ENCODE results near the gene LSP1. TPM values are rescaled to one million over a fixed set of nuclear protein-coding genes. Genes with fewer than 3 reads are reported as not detected.

LSP1 gene
- total and polyA plus RNA-seq, 2 experiments from 2014 or later, result 29.9 to 47.0 TPM

DNA sequence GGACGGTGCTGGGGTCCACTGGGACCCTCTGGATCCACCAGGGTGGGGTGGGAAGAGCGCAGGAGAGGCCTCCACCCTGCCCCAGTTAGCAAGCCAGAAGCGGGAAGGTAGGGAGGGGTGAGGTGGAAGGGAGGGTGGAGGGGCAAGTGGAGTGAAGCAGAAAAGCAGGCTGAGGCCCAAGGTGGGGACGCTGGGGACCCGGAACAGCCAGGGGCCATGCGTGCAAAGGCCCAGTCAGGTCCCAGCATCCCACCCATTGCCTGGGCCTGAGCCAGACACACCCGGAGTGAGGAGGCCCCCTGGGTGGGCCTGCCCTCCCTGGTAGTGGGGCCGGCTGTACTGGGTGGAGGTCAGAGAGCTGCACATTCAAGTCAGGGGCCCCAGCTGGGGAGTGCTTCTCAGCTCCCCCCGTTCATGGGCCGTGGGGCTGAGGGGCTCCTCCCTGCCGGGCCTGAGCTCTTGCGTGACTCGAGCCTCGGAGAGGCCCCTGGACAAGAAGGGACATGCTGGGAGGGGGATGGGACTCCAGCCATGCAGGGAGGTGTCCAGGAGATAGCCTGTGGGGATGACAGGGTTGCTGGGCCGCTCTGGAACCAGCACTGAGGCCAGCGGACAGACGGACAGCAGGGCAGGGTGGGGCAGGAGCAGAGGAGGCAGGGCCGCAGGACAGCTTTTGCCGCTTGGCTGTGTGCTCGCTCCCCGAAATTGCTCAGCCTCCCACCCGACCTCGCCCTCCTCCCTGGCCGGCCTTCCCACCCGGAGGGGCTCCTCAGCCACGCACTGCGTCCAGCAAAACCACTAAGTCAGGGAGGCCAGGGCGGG lies 74.4 kb downstream of the LSP1 start:
- Histone ChIP-seq H4K20me1 (ENCODE audit: insufficient read depth, poor library complexity, severe bottlenecking) (no peaks in the 10 kb centered on the region), H3K79me2 (no peaks in the 10 kb centered on the region), H3K4me3 (no peak overlapping the region), H2AFZ (peak overlapping the region; percentile 31), H3K36me3 (replicated peaks; ENCODE audit: insufficient read depth, low read depth) (no peaks in the 10 kb centered on the region), H3K4me1 (ENCODE audit: insufficient read depth) (peaks cover 46% of the 10 kb centered on the region), H3K27ac (peak overlapping the region; percentile 92), H3K27me3 (no peaks in the 10 kb centered on the region), H3K9me2 (replicated peaks; ENCODE audit: insufficient read depth) (no peaks in the 10 kb centered on the region), H3K9me3 (ENCODE audit: low read depth) (no peaks in the 10 kb centered on the region), H3K4me2 (peak overlapping the region; percentile 54)
- 65% methylated on average over 16 of the region's 28 CpGs for WGBS (ENCODE audit: low lambda C conversion rate, missing lambda C conversion rate)
- peak; percentile 72 for DNase-seq (ENCODE audit: low spot score)
- TF ChIP-seq, protein P1, sequence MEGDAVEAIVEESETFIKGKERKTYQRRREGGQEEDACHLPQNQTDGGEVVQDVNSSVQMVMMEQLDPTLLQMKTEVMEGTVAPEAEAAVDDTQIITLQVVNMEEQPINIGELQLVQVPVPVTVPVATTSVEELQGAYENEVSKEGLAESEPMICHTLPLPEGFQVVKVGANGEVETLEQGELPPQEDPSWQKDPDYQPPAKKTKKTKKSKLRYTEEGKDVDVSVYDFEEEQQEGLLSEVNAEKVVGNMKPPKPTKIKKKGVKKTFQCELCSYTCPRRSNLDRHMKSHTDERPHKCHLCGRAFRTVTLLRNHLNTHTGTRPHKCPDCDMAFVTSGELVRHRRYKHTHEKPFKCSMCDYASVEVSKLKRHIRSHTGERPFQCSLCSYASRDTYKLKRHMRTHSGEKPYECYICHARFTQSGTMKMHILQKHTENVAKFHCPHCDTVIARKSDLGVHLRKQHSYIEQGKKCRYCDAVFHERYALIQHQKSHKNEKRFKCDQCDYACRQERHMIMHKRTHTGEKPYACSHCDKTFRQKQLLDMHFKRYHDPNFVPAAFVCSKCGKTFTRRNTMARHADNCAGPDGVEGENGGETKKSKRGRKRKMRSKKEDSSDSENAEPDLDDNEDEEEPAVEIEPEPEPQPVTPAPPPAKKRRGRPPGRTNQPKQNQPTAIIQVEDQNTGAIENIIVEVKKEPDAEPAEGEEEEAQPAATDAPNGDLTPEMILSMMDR (IDR thresholded peaks at IDR 0.05; ENCODE audit: poor library complexity), result no peak
- TF ChIP-seq EZH2 (IDR thresholded peaks at IDR 0.05; ENCODE audit: borderline replicate concordance), result no peak
- TF ChIP-seq EZH2phosphoT487 (IDR thresholded peaks at IDR 0.05; ENCODE audit: low read depth, severe bottlenecking, unreplicated experiment), result no peak

DNA sequence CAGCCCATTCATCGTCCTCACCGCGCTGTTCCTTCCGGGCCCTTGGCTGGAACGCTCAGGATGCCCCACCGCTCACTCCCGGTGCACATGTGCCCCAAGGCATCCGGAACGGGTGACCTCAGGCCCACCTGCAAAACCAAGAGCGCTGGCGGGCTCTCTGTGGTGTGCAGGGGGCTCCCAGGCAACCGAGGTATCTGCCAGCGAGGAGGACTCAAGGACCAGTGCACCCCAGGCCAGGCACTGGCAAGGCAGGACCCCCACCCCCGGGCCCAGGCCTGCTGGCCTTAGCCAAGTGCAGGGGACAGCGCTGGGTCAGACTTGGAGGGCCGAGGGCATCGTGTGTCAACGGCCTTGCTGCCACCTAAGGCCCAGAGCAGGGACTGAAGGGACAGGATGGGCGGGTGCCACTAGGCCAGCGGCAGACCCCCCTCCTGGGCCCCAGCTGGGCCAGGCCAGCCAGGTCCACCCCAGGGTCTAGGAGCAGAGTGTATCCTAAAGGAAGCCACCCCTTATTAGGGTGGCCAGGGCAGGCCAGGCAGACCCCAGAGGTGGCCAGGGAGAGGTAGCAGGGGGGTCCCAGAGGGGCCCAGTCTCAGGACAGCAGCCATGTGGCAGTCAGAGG lies 75.1 kb downstream of the LSP1 start:
- no peak for TF ChIP-seq EZH2phosphoT487 (IDR thresholded peaks at IDR 0.05; ENCODE audit: low read depth, severe bottlenecking, unreplicated experiment)
- TF ChIP-seq, protein P1 (IDR thresholded peaks at IDR 0.05; ENCODE audit: poor library complexity), result no peak
- TF ChIP-seq EZH2 (IDR thresholded peaks at IDR 0.05; ENCODE audit: borderline replicate concordance), result no peak
- Histone ChIP-seq H3K9me2 (replicated peaks; ENCODE audit: insufficient read depth) (no peaks in the 10 kb centered on the region), H3K4me2 (peak overlapping the region; percentile 54), H3K4me1 (ENCODE audit: insufficient read depth) (peaks cover 46% of the 10 kb centered on the region), H2AFZ (no peak overlapping the region), H3K79me2 (no peaks in the 10 kb centered on the region), H3K36me3 (replicated peaks; ENCODE audit: insufficient read depth, low read depth) (no peaks in the 10 kb centered on the region), H3K4me3 (no peak overlapping the region), H3K9me3 (ENCODE audit: low read depth) (no peaks in the 10 kb centered on the region), H4K20me1 (ENCODE audit: insufficient read depth, poor library complexity, severe bottlenecking) (no peaks in the 10 kb centered on the region), H3K27me3 (no peaks in the 10 kb centered on the region), H3K27ac (peak overlapping the region; percentile 92)
- 94% methylated on average over 20 of the region's 20 CpGs for WGBS (ENCODE audit: low lambda C conversion rate, missing lambda C conversion rate)
- no peak for DNase-seq (ENCODE audit: low spot score)

DNA sequence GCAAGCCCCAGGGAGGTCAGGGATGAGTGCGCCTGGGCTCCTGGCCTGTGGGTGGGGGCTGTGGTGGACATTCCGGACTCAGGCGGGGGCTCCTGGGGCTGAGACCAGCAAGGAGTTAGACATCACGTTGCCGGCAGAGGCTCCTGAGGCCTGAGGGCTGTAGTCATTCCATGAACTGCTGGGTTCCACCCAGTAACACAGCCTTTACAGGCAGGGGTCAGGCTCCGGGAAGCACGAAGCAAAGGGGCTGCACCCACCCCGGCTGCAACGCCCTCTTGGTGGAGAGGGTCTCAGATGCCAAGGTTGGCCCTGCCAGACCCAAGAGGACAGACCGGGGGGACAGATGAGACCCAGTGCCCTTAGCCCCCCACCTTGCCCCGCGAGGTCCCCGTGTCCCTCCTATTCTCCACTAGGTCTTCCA lies 75.6 kb downstream of the LSP1 start:
- H2AFZ ChIP-seq, result no peak overlapping the region
- no peaks in the 10 kb centered on the region for H3K79me2 ChIP-seq
- no peaks in the 10 kb centered on the region for H4K20me1 ChIP-seq (ENCODE audit: insufficient read depth, poor library complexity, severe bottlenecking)
- H3K9me3 ChIP-seq (ENCODE audit: low read depth), result no peaks in the 10 kb centered on the region
- no peak overlapping the region for H3K4me2 ChIP-seq
- H3K4me3 ChIP-seq, result no peak overlapping the region
- TF ChIP-seq EZH2 (IDR thresholded peaks at IDR 0.05; ENCODE audit: borderline replicate concordance), result no peak
- TF ChIP-seq, protein P1 (IDR thresholded peaks at IDR 0.05; ENCODE audit: poor library complexity), result no peak
- TF ChIP-seq EZH2phosphoT487 (IDR thresholded peaks at IDR 0.05; ENCODE audit: low read depth, severe bottlenecking, unreplicated experiment), result no peak
- DNase-seq (ENCODE audit: low spot score), result no peak
- H3K4me1 ChIP-seq (ENCODE audit: insufficient read depth), result peaks cover 46% of the 10 kb centered on the region
- no peaks in the 10 kb centered on the region for H3K27me3 ChIP-seq
- WGBS (ENCODE audit: low lambda C conversion rate, missing lambda C conversion rate), result 82% methylated on average over 10 of the region's 13 CpGs
- peak overlapping the region; percentile 92 for H3K27ac ChIP-seq
- H3K9me2 ChIP-seq (replicated peaks; ENCODE audit: insufficient read depth), result no peaks in the 10 kb centered on the region
- no peaks in the 10 kb centered on the region for H3K36me3 ChIP-seq (replicated peaks; ENCODE audit: insufficient read depth, low read depth)
